Smooth muscle cell (in vitro differentiated cells): ENCODE data around the gene KRR1. TPM values are rescaled to one million over a fixed set of nuclear protein-coding genes. Genes with fewer than 3 reads are reported as not detected.

Experiments
- DNase-seq: peaks from one replicate; lab custom pipeline; 2025; ENCODE audit not compliant: unreplicated experiment; lab: John Stamatoyannopoulos, UW
- H2AFZ ChIP-seq: fragments of 200-600 bp; sonication (generic); 2 replicates; pipeline ENCODE4 v1.6.0; 2016; ENCODE audit warnings: antibody characterized with exemption, low read depth, mild to moderate bottlenecking
- H3F3A ChIP-seq: fragments of 200-600 bp; sonication (generic); 2 replicates; pipeline ENCODE4 v1.6.0; 2017; ENCODE audit warnings: antibody characterized with exemption, low read depth
- H3K27ac ChIP-seq: fragments of 200-600 bp; sonication (generic); 2 replicates; pipeline ENCODE4 v1.5.1; 2016; ENCODE audit warnings: low read depth, mild to moderate bottlenecking
- H3K27me3 ChIP-seq: fragments of 200-600 bp; sonication (generic); 2 replicates; pipeline ENCODE4 v1.6.1; 2016; ENCODE audit warnings: low read depth, mild to moderate bottlenecking
- H3K36me3 ChIP-seq: fragments of 200-600 bp; sonication (generic); 2 replicates; pipeline ENCODE4 v1.5.1; 2016; ENCODE audit warnings: low read depth
- H3K4me1 ChIP-seq: fragments of 200-600 bp; sonication (generic); 2 replicates; pipeline ENCODE4 v1.5.1; 2016; ENCODE audit warnings: low read depth
- H3K4me2 ChIP-seq: fragments of 200-600 bp; sonication (generic); 2 replicates; pipeline ENCODE4 v1.6.0; 2016; ENCODE audit warnings: mild to moderate bottlenecking
- H3K4me3 ChIP-seq: fragments of 200-600 bp; sonication (generic); 2 replicates; pipeline ENCODE4 v1.5.1; 2016; ENCODE audit warnings: mild to moderate bottlenecking
- H3K79me2 ChIP-seq: fragments of 200-600 bp; sonication (generic); 2 replicates; pipeline ENCODE4 v1.6.0; 2016; ENCODE audit warnings: low read depth, mild to moderate bottlenecking
- H3K9ac ChIP-seq: fragments of 200-600 bp; sonication (generic); 2 replicates; pipeline ENCODE4 v1.6.0; 2016; ENCODE audit warnings: low read depth
- H3K9me3 ChIP-seq: fragments of 200-600 bp; sonication (generic); replicated peaks from 2 replicates; pipeline ENCODE4 v1.5.1; 2016; ENCODE audit warnings: low read depth
- H4K20me1 ChIP-seq: fragments of 200-600 bp; sonication (generic); 2 replicates; pipeline ENCODE4 v1.6.0; 2016; ENCODE audit warnings: low read depth
- WGBS: methylation state at CpG from one replicate; pipeline ENCODE4 v1.1.7; 2016; ENCODE audit warnings: low lambda C conversion rate; 5-methylcytosine and 5-hydroxymethylcytosine counted together
- polyA plus RNA-seq: library from polyadenylated mRNA; unstranded; fragments of >200 nt; fragmentation: Nextera tagmentation; extraction: Ambion mirVana; gene quantifications from 2 replicates; pipeline ENCODE4 v1.2.1, GENCODE V29; 2016
- total RNA-seq: library from RNA; depleted of rRNA; stranded (reverse); fragments of >200 nt; gene quantifications from 2 replicates; pipeline ENCODE4 v1.2.3, GENCODE V29; 2014
- TF ChIP-seq, protein P1 (sequence below): fragments of 200-600 bp; sonication (generic); IDR thresholded peaks from 2 replicates; pipeline ENCODE4 v1.5.1; 2017; ENCODE audit warnings: borderline replicate concordance, mild to moderate bottlenecking, antibody characterized with exemption; ENCODE audit not compliant: insufficient read depth, poor library complexity, severe bottlenecking

The KRR1 gene
- total and polyA plus RNA-seq, 2 experiments from 2014 or later = 26.2 to 48.9 TPM

- peaks cover 39% of the 10 kb centered on the region for H3K79me2 ChIP-seq
- DNase-seq = no peak
- peak overlapping the region; percentile 50 for H3K4me3 ChIP-seq
- peak overlapping the region; percentile 88 for H3K4me2 ChIP-seq
- peak overlapping the region; percentile 9 for H2AFZ ChIP-seq
- no peaks in the 10 kb centered on the region for H3K27me3 ChIP-seq
- peaks cover 22% of the 10 kb centered on the region for H3K4me1 ChIP-seq
- H3K9me3 ChIP-seq = no peaks in the 10 kb centered on the region
- peak overlapping the region; percentile 86 for H3K9ac ChIP-seq
- peaks cover 26% of the 10 kb centered on the region for H3F3A ChIP-seq
- H4K20me1 ChIP-seq = peaks cover 4% of the 10 kb centered on the region
- peak overlapping the region; percentile 92 for H3K27ac ChIP-seq
- H3K36me3 ChIP-seq = no peaks in the 10 kb centered on the region
- WGBS = 23% methylated on average over 2 of the region's 2 CpGs
- TF ChIP-seq, protein P1, sequence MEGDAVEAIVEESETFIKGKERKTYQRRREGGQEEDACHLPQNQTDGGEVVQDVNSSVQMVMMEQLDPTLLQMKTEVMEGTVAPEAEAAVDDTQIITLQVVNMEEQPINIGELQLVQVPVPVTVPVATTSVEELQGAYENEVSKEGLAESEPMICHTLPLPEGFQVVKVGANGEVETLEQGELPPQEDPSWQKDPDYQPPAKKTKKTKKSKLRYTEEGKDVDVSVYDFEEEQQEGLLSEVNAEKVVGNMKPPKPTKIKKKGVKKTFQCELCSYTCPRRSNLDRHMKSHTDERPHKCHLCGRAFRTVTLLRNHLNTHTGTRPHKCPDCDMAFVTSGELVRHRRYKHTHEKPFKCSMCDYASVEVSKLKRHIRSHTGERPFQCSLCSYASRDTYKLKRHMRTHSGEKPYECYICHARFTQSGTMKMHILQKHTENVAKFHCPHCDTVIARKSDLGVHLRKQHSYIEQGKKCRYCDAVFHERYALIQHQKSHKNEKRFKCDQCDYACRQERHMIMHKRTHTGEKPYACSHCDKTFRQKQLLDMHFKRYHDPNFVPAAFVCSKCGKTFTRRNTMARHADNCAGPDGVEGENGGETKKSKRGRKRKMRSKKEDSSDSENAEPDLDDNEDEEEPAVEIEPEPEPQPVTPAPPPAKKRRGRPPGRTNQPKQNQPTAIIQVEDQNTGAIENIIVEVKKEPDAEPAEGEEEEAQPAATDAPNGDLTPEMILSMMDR = no peak
Measured at GRCh38 chr12:75479963-75480461, 31.4 kb downstream of the KRR1 start.

GRCh38 chr12:75478116-75478794, 33.2 kb downstream of the KRR1 start:
- no peaks in the 10 kb centered on the region for H3K9me3 ChIP-seq
- H4K20me1 ChIP-seq = no peaks in the 10 kb centered on the region
- no peaks in the 10 kb centered on the region for H3K36me3 ChIP-seq
- peaks cover 6% of the 10 kb centered on the region for H3K4me1 ChIP-seq
- peak overlapping the region; percentile 92 for H3K27ac ChIP-seq
- H2AFZ ChIP-seq = peak overlapping the region; percentile 63
- peaks cover 21% of the 10 kb centered on the region for H3F3A ChIP-seq
- WGBS = 27% methylated on average over 5 of the region's 5 CpGs
- H3K4me3 ChIP-seq = no peak overlapping the region
- no peak overlapping the region for H3K9ac ChIP-seq
- H3K79me2 ChIP-seq = peaks cover 21% of the 10 kb centered on the region
- DNase-seq = no peak
- H3K4me2 ChIP-seq = peak overlapping the region; percentile 73
- TF ChIP-seq, protein P1 = no peak
- no peaks in the 10 kb centered on the region for H3K27me3 ChIP-seq

DNA sequence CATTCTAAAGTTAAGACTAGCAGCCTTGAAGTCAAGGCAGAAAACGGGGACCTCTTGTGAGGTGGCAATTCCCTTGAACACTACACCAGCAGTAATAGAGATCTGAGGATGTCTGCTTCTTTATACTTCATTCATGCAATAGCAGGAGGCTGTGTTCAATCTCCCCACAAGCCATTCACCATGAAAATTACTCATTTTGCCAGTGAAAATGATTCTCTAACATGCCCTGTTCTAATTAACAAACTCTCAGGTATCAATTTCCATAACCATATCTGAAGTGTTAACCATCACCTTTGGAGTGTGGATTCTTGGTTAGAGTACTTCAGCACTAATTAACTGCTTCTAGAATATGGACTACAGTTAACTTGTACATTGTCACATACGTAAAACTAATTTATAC, 34.3 kb downstream of the KRR1 start:
- DNase-seq = no peak
- no peaks in the 10 kb centered on the region for H4K20me1 ChIP-seq
- H3K4me2 ChIP-seq = no peak overlapping the region
- H3K9ac ChIP-seq = no peak overlapping the region
- no peak overlapping the region for H3K4me3 ChIP-seq
- H3K9me3 ChIP-seq = no peaks in the 10 kb centered on the region
- TF ChIP-seq, protein P1 = no peak
- H3K4me1 ChIP-seq = no peaks in the 10 kb centered on the region
- WGBS = 81% methylated on average over 2 of the region's 2 CpGs
- H3K27me3 ChIP-seq = no peaks in the 10 kb centered on the region
- H3K36me3 ChIP-seq = no peaks in the 10 kb centered on the region
- H2AFZ ChIP-seq = no peak overlapping the region
- peaks cover 21% of the 10 kb centered on the region for H3F3A ChIP-seq
- no peak overlapping the region for H3K27ac ChIP-seq
- H3K79me2 ChIP-seq = peaks cover 10% of the 10 kb centered on the region

- TF ChIP-seq, protein P1 = no peak
- no peaks in the 10 kb centered on the region for H4K20me1 ChIP-seq
- WGBS = 100% methylated on average over 1 of the region's 1 CpG
Measured at GRCh38 chr12:75476071-75476470, 35.3 kb downstream of the KRR1 start.

More at GRCh38 chr12:75476071-75476470, 35.3 kb downstream of the KRR1 start:
- no peaks in the 10 kb centered on the region for H3K4me1 ChIP-seq
- no peaks in the 10 kb centered on the region for H3K9me3 ChIP-seq
- H3K9ac ChIP-seq = no peak overlapping the region
- no peak overlapping the region for H3K4me3 ChIP-seq
- no peaks in the 10 kb centered on the region for H3K79me2 ChIP-seq
- H3K27me3 ChIP-seq = no peaks in the 10 kb centered on the region
- H3K4me2 ChIP-seq = no peak overlapping the region
- no peak overlapping the region for H2AFZ ChIP-seq
- no peak overlapping the region for H3K27ac ChIP-seq
- DNase-seq = no peak
- no peaks in the 10 kb centered on the region for H3K36me3 ChIP-seq
- H3F3A ChIP-seq = peaks cover 21% of the 10 kb centered on the region
